Endodermal cell (in vitro differentiated cells): ENCODE measurements around the gene CGGBP1. TPM values are rescaled to one million over a fixed set of nuclear protein-coding genes. Genes with fewer than 3 reads are reported as not detected.

ENCODE experiments used
- DNase-seq: peaks from one replicate; pipeline ENCODE4 v3.0.0-alpha.2; 2017
- H3K27ac ChIP-seq: 2 replicates; pipeline ENCODE4 v1.5.1; 2013; ENCODE audit warnings: mild to moderate bottlenecking, low read depth, low read length, moderate library complexity
- H3K27me3 ChIP-seq: 2 replicates; pipeline ENCODE4 v1.6.1; 2013; ENCODE audit warnings: mild to moderate bottlenecking, low read length, moderate library complexity; ENCODE audit not compliant: insufficient read depth, control insufficient read depth, poor library complexity, severe bottlenecking
- H3K36me3 ChIP-seq: 2 replicates; pipeline ENCODE4 v1.7.0; 2013; ENCODE audit warnings: mild to moderate bottlenecking, low read length, moderate library complexity; ENCODE audit not compliant: control insufficient read depth, insufficient read depth
- H3K4me1 ChIP-seq: one replicate; pipeline ENCODE4 v1.7.0; 2013; ENCODE audit warnings: low read length; ENCODE audit not compliant: control insufficient read depth, insufficient read depth
- H3K4me3 ChIP-seq: 2 replicates; pipeline ENCODE4 v1.5.1; 2013; ENCODE audit warnings: mild to moderate bottlenecking, low read length, moderate library complexity
- H3K9ac ChIP-seq: 2 replicates; pipeline ENCODE4 v1.6.1; 2013; ENCODE audit warnings: mild to moderate bottlenecking, low read length, moderate library complexity; ENCODE audit not compliant: poor library complexity, severe bottlenecking; ENCODE audit errors: extremely low read depth
- H3K9me3 ChIP-seq: 2 replicates; pipeline ENCODE4 v1.6.1; 2013; ENCODE audit warnings: mild to moderate bottlenecking, low read length, moderate library complexity; ENCODE audit not compliant: control insufficient read depth
- H3K27ac Mint-ChIP-seq: 2 replicates; pipeline ENCODE4 v1.8.0; 2020; ENCODE audit warnings: mixed read lengths
- H3K27me3 Mint-ChIP-seq: 2 replicates; pipeline ENCODE4 v1.8.0; 2021; ENCODE audit warnings: mild to moderate bottlenecking, mixed read lengths; ENCODE audit not compliant: insufficient read depth
- H3K36me3 Mint-ChIP-seq: 2 replicates; pipeline ENCODE4 v1.8.0; 2020; ENCODE audit warnings: low read depth, mixed read lengths
- H3K4me1 Mint-ChIP-seq: 2 replicates; pipeline ENCODE4 v1.8.0; 2020; ENCODE audit warnings: mixed read lengths
- H3K4me3 Mint-ChIP-seq: 2 replicates; pipeline ENCODE4 v1.8.0; 2020; ENCODE audit warnings: mild to moderate bottlenecking, moderate library complexity, mixed read lengths
- H3K9me3 Mint-ChIP-seq: 2 replicates; pipeline ENCODE4 v1.8.0; 2020; ENCODE audit warnings: mild to moderate bottlenecking, mixed read lengths
- CTCF ChIP-seq: fragments of 200-600 bp; sonication (generic); conservative IDR thresholded peaks from 2 replicates; pipeline ENCODE4 v1.5.0; 2021; ENCODE audit warnings: antibody characterized with exemption, mild to moderate bottlenecking
- WGBS, 2 experiments: methylation state at CpG; one replicate each; pipeline versions ENCODE4 v1.1.5 to v1.1.7; 2013; ENCODE audit warnings: missing lambda C conversion rate in 2 of 2, mixed read lengths in 1 of 2; ENCODE audit not compliant: insufficient coverage in 1 of 2, insufficient read length in 1 of 2; 5-methylcytosine and 5-hydroxymethylcytosine counted together
- total RNA-seq, 2 donors: library from RNA; stranded (reverse); fragmentation: NEBNext Ultra II Directional in 1 of 2; extraction: Animal tissue kit (Norgen Biotek cat#: 25700) in 1 of 2; gene quantifications; 2 replicates in 1 of 2; 3 replicates in 1 of 2; pipeline ENCODE4 v1.2.1, GENCODE V29; 2021

Gene CGGBP1
- total RNA-seq, 2 donors from 2014 or later: 81.5 to 96.3 TPM

GRCh38 chr3:88084097-88084501, 25.3 kb upstream of the CGGBP1 start:
- Histone ChIP-seq H3K4me3 (no peak overlapping the region), H3K36me3 (peaks cover 14% of the 10 kb centered on the region), H3K27me3 (no peaks in the 10 kb centered on the region), H3K27ac (no peak overlapping the region), H3K4me1 (peaks cover 5% of the 10 kb centered on the region), H3K9ac (no peak overlapping the region), H3K9me3 (no peaks in the 10 kb centered on the region)
- TF ChIP-seq CTCF: no peak
- peaks cover 19% of the 10 kb centered on the region for H3K36me3 Mint-ChIP-seq
- peaks cover 9% of the 10 kb centered on the region for H3K9me3 Mint-ChIP-seq
- DNase-seq: no peak
- H3K4me3 Mint-ChIP-seq: no peak overlapping the region
- no peak overlapping the region for H3K27ac Mint-ChIP-seq
- WGBS, 2 experiments: 95 to 98% methylated on average over 2 of the region's 2 CpGs
- peaks cover 15% of the 10 kb centered on the region for H3K4me1 Mint-ChIP-seq
- no peaks in the 10 kb centered on the region for H3K27me3 Mint-ChIP-seq

GRCh38 chr3:88082854-88083253, 24.0 kb upstream of the CGGBP1 start:
- H3K9me3 Mint-ChIP-seq: peaks cover 9% of the 10 kb centered on the region
- Histone ChIP-seq H3K36me3 (peaks cover 8% of the 10 kb centered on the region), H3K4me3 (no peak overlapping the region), H3K4me1 (peaks cover 5% of the 10 kb centered on the region), H3K27ac (no peak overlapping the region), H3K9me3 (no peaks in the 10 kb centered on the region), H3K27me3 (no peaks in the 10 kb centered on the region), H3K9ac (no peak overlapping the region)
- H3K4me1 Mint-ChIP-seq: peaks cover 15% of the 10 kb centered on the region
- no peak for TF ChIP-seq CTCF
- no peak overlapping the region for H3K4me3 Mint-ChIP-seq
- DNase-seq: no peak
- H3K27me3 Mint-ChIP-seq: no peaks in the 10 kb centered on the region
- H3K27ac Mint-ChIP-seq: no peak overlapping the region
- 80% methylated on average over 2 of the region's 2 CpGs; no CpG with 5 or more reads in 1 of the 2 experiments for WGBS, 2 experiments
- peaks cover 15% of the 10 kb centered on the region for H3K36me3 Mint-ChIP-seq

GRCh38 chr3:88078932-88079331, 20.1 kb upstream of the CGGBP1 start:
- DNase-seq: no peak
- Mint-ChIP-seq H3K27ac (no peak overlapping the region), H3K4me1 (peaks cover 3% of the 10 kb centered on the region), H3K9me3 (peaks cover 9% of the 10 kb centered on the region), H3K36me3 (peaks cover 9% of the 10 kb centered on the region), H3K27me3 (no peaks in the 10 kb centered on the region), H3K4me3 (no peak overlapping the region)
- Histone ChIP-seq H3K4me3 (no peak overlapping the region), H3K9ac (no peak overlapping the region), H3K27ac (no peak overlapping the region), H3K27me3 (no peaks in the 10 kb centered on the region), H3K36me3 (no peaks in the 10 kb centered on the region), H3K4me1 (peaks cover under 1% of the 10 kb centered on the region), H3K9me3 (no peaks in the 10 kb centered on the region)
- no peak for TF ChIP-seq CTCF
- 98% methylated on average over 3 of the region's 3 CpGs; no CpG with 5 or more reads in 1 of the 2 experiments for WGBS, 2 experiments
